Tongue (tissue), 2 donors: ENCODE results near the gene MACROD2. TPM values are rescaled to one million over a fixed set of nuclear protein-coding genes. Genes with fewer than 3 reads are reported as not detected.
"Not testable (repeated sequence)": the region's sequence is repeated elsewhere in the genome, so short reads cannot be mapped to it uniquely, and the experiment has no call there.

Source experiments
- DNase-seq: peaks from one replicate; pipeline ENCODE4 v3.0.0-alpha.2; 2015
- total RNA-seq: library from RNA; depleted of rRNA; stranded (reverse); fragments of >200 nt; gene quantifications from one replicate; pipeline ENCODE4 v1.2.3, GENCODE V29; 2014

MACROD2 gene
- total RNA-seq, result 5.0 TPM

DNA sequence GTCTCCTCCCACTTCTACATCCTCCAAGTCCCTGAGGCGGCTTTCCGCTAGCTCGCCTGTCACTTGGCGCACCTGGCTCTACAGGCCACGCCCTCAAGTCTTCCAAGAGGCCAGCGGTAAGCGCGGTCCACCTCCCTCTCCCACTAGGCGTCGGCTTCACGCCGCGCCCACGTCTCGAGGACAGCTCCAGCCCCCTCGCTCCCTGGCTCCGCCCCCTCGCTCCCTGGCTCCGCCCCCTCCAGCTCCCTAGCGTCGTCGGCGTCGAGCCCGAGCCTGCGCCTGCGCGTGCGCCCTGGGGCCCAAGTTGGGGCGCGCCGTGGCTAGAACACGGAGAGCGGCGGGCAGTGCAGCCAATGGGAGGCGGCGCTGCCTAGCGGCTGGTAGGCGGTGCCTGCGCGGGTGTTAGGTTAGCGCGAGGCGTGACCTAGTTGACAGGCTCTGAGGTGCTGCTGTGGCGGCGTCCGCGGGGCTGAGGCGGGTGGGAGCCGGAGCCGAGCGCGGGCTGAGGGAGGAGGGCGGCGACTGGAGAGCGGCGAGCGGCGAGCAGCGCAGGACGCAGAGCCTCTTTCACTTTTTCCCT is at the start of gene MACROD2:
MACROD2 (plus strand) TSS at position 431 of the 580 bp plus-strand sequence.
- DNase-seq, result peak; percentile 94

DNA sequence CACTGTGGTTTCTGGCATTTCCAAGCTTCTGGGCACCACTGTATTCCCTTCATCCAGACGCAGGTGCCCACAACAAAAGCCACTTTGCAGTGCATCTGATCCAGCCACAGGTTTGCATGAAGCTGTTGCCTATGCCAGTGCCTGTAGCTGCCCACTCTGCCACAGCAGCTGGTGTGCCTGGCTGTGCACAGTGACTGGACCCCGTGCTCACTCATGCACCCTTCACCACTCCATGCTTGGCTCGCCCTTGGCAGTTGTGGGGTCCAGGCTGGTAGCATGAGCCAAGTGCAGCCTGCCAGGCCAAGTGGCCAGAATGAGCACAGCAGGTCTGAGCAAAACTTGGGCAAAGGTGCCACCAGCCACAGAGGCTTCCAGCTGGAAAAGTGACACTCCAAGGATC is 47.6 kb upstream of the MACROD2 start:
- no peak for DNase-seq

DNA sequence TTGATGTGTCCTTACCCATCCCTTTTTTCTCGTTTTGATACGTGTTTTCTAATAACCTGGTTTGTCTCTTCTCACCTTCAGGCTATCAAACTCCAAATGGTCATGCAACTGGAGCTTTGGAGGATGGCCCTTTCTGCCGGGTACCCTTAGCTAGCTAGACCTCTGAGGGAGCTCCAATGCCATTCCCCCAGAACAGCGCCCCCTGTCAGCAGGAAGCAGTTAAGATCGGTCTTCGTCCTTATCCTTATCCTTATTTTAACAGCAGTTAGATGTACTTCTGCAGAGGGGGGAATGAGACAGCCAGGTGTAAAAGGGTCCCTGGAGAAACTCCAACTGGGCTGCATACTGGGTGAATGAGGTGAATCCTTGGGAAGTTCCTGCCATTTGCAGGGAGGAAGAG is 42.1 kb upstream of the MACROD2 start:
- DNase-seq, result no peak

DNA sequence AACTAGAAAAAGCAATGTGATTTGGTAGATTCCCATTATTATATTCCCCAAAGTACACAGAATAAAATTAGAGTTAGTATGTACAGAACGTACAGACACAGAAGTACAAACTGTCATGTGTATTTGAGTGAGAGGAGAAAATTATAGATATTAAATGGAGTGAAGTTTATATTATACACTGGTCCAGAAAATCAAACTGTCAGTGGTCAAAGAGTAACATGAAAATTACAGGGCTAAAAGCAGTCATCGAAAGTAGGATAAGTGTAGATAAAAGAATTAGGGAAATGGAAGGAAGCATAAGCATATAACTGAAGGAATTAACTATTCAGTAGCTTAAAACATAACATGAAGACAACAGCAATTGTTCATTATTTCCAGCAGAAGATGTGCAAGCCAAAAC is 35.2 kb upstream of the MACROD2 start:
- DNase-seq, result no peak

DNA sequence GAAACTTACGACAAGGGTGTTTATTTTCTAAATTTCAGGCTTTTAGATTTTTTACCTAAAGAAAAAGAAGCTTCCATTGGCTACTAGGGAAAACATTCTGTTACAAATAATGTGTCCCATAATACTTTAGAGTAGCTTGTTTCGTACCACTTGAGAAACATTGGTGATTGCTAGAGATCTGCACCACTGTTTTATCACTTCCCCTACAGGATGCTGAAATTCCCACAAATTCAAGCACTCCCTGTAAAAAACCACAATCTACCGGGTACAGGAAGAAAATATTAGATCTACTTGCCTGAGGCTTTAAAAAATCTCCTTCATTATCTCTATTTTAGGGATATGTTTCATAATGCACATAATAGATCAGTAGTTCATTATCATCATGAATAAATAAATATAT is 34.8 kb upstream of the MACROD2 start:
- no peak for DNase-seq

DNA sequence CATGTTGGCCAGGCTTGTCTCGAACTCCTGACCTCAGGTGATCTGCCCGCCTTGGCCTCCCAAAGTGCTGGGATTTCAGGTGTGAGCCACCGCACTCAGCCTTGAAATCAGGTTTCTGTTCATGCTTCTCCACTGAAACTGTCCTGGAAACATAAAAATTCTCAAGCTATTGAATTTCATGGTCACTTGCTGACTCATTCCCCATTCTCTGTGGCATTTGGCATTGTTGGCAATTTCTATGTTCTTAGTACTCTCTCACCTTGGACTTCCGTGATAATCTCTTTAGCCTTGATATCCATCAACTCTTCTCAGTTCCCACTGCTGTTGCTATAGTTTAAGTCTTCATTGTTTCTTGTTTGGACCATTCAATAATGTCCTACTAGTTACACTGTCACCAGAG is 11.1 kb upstream of the MACROD2 start:
- no peak for DNase-seq

DNA sequence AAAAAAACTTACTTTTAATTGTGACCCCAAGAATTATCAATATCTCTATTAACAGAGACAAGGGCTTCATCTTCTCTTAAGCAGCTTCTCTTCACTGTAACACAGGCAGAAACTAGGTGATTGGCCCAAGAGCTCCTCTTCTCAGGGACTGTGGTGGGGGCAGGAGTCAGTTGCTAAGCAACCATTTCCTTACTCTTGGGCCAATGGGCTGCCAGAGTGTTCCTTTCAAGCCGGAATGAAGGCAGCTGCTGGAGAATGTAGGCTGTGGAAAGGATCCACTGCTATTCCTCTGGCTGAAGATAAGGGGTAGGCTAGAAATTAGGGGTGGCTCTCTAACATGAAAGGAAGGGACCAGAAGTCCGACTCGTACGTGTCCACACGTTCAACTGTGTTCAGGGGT is 4.9 kb upstream of the MACROD2 start, which contains the start of gene SEL1L2:
SEL1L2 (minus strand) TSS at position 150 of the 400 bp plus-strand sequence; CDS start at position 70, 80 bp downstream.
- DNase-seq, result no peak

DNA sequence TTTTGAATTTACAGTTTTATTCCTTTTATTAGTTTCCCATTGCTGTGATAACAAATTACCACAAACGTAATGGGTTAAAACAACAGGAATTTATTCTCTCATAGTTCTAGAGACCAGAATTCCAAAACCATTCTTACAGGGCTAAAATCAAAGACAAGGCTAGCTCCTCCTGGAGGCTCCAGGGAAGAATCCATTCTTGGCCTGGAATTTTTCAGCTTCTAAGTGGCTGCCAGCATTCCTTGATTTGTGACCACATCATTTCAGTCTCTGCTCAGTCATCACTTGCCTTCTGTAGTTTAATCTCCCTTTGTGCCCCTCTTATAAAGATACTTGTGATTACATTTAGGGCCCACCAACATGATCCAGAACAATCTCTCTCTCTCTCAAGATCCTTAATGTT is 4.0 kb upstream of the MACROD2 start:
- DNase-seq, result no peak

DNA sequence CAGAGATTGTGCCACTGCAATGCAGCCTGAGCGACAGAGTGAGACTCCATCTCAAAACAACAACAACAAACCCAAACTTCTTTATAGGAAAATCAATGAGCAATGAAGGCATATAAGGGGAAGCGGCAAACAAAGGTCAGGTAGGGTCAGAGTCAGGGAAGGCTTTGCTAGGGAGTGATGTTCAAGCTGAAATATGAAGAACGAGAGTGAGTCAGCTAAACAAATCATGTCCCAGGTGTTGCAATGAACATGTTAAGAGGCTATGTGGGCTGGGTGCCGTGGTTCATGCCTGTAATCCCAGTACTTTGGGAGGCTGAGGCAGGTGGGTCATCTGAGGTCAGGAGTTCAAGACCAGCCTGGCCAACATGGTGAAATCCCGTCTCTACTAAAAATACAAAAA is 3.4 kb upstream of the MACROD2 start:
- DNase-seq, result not testable (repeated sequence)

DNA sequence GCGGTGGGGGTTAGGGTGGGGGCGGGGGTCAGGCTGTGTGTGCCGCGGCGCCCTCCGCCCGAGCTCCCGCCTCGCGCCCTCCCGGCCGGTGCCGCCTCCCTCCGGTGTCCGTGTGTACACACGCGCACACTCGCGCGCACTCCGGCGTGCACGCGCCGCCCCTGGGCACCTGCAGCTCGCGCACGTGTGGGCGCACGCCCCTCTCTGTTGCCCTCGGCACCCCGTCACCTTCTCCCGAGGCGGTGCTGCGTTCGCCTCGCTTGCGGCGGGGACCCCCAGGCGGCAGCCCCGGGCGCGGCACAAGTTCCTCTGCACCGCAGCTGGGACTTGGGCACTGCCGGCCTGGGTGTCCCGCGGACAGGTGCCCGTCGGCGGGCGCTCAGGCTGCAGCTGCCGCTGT is 525 bp downstream of the MACROD2 start:
- peak; percentile 43 for DNase-seq

DNA sequence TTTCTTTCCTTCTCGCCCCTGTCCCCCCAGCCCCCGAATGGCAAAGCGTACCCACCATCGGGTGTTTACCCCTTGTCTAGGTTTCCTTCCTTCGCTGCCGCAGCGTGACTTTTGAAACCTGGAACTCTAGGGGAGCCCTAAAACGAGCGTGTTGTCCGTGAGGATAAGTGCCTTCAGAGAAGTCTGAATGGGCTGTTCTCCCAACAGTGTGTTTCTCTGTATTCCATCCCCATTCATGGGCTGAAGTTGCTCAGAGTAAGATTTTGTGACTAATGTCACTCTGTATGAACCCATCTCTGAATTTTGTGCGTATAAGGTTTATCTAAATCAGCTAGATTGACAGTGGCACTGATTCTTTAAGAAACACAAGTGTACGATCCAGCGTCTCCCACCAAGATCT is 949 bp downstream of the MACROD2 start:
- DNase-seq, result peak; percentile 16

DNA sequence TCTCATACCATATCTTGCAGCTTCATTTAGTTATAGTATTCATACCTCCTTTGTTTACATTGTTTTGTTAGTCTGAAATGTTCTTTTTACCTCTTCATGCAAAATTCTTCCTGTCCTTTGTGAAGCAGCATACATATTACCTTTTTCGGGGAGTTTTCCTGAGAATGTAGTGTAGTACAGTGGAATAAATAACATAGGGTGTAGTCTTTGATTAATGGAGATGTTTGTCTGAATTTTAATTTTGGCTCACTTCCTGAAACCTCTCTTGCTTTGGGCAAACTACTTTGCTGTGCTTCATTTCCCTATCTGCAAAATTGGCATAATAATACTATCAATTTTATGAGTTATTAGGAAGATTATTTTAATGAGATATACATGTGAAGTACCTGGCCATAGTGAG is 5.6 kb downstream of the MACROD2 start:
- no peak for DNase-seq

DNA sequence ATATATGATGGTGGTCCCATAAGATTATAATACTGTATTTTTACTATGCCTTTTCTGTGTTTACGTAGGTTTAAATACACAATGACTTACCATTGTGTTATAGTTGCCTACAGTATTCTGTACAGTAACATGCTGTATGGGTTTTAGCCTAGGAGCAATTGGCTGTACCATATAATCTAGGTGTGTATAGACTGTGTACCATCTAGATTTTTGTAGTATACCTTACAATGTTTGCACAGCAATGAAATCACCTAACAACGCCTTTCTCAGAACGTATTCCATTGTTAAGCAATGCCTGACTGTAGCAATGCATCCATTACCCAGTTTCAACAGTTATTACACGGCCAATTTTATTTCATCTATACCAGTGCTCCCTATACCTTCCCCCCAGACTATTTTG is 10.7 kb downstream of the MACROD2 start:
- no peak for DNase-seq

DNA sequence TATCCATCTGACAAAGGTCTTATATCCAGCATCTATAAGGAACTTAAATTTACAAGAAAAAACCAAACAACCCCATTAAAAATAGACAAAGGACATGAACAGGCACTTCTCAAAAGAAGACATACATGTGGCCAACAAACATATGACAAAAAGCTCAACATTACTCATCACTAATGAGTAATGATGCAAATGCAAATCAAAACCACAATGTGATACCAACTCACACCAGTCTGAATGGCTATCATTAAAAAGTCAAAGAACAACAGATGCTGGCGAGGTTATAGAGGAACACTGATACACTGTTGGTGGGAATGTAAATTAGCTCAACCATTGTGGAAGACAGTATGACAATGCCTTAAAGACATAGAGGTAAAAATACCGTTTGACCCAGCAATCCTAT is 13.9 kb downstream of the MACROD2 start:
- no peak for DNase-seq

DNA sequence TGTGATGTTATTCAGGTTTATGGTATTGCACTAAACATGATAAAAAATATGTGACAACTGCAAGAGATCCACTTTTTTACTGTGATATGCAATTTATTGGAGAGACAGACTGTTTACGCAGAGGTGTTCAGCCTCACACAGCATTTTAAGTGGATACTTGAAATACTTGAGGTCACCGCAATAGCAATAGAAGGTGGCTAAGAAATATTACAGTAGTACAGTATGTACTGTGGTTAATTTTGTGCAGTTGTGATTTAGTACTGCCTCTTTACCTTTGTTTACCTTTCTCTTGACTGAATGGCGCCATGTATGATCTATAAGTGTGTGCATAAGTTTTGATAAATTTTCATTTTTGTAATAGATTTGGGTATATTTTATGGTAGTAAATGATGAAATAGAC is 17.4 kb downstream of the MACROD2 start:
- DNase-seq, result no peak

DNA sequence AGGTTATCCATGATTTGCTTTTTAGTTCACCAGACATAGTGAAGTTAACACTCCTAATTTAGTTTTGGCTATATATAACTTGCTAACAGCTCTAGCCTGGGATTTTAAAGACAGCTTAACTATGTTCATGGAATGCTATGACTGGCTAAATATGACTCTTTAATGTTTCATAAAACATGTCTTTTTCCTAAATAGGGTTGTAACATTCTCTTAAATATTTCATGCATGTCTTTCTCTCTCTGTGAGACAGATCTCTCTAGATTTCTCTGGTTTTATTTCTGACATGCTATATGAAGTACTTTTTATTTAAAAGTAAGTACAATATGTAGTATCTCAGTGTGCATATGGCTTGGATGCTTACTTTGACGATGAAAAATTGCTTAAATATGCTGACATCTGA is 35.7 kb downstream of the MACROD2 start:
- DNase-seq, result no peak

DNA sequence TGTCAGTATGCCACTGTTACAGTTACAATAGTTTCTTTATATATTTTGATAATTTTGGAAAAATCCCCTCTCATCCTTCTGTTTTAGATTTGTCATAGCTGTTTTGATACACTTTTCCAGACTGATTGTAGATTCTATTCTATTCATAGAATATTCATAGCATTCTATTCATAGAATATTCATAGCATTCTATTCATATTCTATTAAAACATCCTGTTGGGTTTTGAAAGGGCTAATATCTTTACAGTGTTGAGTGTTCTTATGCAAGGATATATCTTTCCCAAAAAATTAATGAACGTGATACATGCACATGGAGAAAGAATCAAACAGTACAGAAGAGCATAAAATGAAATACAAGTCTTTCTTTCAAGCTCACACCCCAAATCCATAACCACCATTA is 38.0 kb downstream of the MACROD2 start:
- no peak for DNase-seq

DNA sequence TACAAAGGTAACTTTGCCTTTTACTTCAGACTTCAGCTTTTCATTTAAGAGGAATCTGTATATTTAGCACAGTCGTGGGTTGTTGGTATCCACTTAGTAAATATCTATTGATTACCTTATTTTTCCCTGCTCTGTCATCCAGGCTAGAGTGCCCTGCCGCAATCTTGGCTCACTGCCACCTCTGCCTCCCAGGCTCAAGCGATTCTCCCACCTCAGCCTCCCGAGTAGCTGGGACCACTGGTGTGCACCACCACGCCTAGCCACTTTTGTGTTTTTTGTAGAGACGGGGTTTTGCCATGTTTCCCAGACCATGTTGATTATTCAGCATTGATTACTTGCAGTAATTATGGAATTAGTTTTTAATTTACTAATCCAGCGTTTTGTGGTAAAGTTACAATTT is 41.3 kb downstream of the MACROD2 start:
- DNase-seq, result no peak

DNA sequence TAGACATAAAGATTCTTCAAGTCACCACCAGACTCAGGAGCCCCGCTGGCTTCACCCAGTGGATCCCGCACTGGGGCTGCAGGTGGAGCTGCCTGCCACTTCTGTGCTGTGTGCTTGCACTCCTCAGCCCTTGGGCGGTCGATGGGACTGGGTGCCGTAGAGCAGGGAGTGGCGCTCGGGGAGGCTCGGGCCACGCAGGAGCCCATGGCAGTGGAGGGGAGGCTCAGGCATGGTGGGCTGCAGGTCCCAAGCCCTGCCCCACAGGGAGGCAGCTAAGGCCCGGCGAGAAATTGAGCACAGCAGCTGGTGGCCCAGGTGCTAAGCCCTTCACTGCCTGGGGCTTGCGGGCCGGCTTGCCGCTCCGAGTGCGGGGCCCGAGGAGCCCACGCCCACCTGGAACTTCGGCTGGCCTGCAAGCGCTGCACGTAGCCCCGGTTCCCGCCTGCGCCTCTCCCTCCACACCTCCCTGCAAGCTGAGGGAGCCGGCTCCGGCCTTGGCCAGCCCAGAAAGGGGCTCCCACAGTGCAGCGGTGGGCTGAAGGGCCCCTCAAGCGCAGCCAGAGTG is 49.5 kb downstream of the MACROD2 start:
- not testable (repeated sequence) for DNase-seq

DNA sequence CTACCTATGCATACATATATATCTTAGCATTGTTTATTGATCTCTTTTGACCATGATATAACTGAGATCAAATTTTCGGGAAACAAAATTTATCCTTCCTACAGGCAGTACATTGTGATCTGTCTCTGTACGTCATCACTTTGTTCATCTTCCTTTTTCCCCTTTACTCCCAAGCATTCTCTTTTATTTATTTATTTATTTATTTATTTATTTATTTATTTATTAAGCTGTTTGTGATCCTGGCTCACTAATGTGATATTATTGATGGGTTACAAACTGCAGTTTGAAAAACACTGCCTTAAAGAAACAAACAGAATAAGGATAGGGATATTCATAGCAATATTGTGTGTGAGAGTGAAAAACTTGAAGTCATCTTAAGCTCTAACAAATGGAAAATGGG is 51.2 kb downstream of the MACROD2 start:
- no peak for DNase-seq

DNA sequence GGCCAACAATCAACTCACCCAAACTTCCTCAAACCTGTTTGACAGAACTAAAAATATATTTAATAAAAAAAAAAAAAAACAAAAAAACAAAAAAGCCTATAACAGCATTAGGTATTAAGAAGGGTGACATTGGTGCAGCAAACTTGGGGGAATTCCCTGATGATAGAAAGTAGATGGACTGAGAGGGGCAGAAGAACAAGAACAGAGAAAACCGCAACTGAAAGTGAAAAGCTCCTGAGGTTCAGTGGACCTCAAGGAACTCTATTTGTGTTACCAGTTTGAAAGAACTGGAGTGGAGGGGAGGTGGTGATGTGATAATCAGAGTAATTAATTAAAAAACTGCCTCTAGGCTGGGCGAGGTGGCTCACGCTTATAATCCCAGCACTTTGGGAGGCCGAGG is 53.8 kb downstream of the MACROD2 start:
- DNase-seq, result no peak

DNA sequence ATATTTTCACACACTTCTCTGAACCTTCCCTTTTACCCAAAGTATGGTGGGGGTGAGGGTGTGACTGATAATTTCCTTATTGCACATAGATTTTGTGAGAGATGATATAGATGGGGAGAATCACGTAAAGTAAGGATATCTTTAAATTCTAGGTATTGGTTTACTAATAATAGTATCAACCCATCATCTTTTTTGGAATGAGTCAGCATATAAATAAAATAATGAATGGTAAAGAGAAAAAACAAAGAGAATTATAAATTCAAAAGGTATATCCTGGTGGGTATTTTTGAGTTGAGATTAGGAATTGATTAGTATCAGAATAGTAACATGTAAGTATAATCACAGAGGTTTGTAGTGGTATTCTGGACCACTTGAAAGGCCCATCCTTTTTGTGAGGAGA is 56.1 kb downstream of the MACROD2 start:
- DNase-seq, result no peak

DNA sequence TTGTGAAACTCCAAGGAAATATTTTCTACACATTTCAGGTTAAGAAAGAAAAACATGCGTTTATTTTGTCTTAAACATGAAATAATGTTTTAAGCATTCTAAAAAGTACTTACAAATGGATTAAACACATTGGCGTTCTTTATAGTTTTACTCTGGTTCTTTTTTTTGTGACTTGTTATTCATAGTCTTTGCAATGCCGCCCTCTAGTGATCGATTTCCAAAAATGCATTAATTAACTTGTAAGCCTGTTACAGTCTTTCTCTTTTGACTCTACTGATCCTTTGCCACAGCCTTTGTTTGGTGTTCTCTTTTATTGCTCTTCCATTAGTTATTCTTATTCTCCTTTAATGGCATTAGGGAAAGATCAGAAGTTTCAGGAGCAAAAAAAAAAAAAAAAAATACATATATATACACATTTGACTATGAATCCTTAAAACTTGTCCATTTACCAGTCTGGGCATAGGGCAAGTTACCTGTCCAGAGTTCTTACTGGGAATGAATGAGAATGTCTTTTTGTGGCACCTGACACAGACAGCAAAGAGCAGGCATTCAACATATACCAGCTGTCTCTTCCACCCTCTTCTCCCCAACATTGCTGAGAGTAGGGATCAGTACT is 59.9 kb downstream of the MACROD2 start:
- DNase-seq, result peak; percentile 88

DNA sequence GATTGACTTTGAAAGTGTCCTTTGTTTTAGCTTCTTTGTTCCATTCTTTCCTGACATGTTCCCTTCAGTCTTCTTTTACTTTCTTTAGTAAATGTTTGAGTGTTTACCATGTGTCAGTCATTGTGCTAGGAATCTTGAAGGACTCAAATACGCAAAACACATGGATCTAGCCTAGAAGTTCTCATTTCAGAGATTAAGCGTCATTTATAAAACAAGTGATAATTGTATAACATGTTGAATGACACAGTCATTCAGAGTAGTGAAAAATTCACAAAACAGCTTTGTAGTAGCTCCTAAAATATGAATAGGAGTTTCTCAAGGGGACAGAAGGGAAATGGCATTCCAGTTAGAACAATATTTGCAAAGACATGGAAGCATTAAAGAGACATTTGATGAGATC is 66.9 kb downstream of the MACROD2 start:
- DNase-seq, result no peak
